ENCODE results near the gene MYBBP1A. TPM values are rescaled to one million over a fixed set of nuclear protein-coding genes. Genes with fewer than 3 reads are reported as not detected.

MYBBP1A gene
- total and polyA plus RNA-seq, 2 of the 13 experiments (the other 11 are each of a cell fraction or from before 2014, with no cell fraction given) = 18.6 to 54.8 TPM

DNA sequence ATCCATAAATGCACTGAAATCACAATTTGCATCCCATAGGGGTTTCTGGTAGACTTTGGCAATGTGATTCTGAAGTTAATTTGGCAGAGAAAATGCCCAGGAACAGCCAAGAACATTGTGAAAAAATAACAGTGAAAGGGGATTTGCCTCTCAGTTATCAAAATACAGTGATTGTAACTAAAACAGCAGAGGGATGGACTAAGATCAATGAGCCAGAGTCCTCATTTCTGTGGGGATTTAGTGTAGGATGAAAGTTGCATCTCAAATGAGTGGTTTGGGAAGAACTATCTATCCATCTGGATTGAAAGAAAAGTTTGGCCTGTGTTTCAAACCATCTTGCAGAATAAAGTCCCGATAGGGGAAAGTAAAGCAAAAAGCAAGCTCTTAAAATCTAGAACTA lies 28.1 kb downstream of the MYBBP1A start:
- Histone ChIP-seq H3K4me3 (replicated peaks in 1 of 3; ENCODE audit: insufficient read depth in 1 of 3, low read depth in 2 of 3, low read length in 3 of 3) (no peak overlapping the region), H3K79me2 (ENCODE audit: insufficient read depth, low read length) (no peaks in the 10 kb centered on the region), H3K9me3 (ENCODE audit: low read length) (no peaks in the 10 kb centered on the region), H3K27ac (ENCODE audit: extremely low read length, insufficient read depth, low read length) (no peak overlapping the region), H4K20me1 (ENCODE audit: insufficient read depth, low read length) (no peaks in the 10 kb centered on the region), H3K9ac (ENCODE audit: insufficient read depth, low read depth, low read length) (no peak overlapping the region), H3K36me3 (replicated peaks in 1 of 2; ENCODE audit: control insufficient read depth in 1 of 2, insufficient read depth in 2 of 2, low read length in 2 of 2) (no peaks in the 10 kb centered on the region), H3K4me1 (ENCODE audit: insufficient read depth, low read length) (no peaks in the 10 kb centered on the region), H3K4me2 (ENCODE audit: low read depth, low read length) (no peak overlapping the region), H3K27me3 (ENCODE audit: control insufficient read depth in 1 of 2, insufficient read depth in 2 of 2, low read length in 2 of 2) (peaks cover 8 to 58% of the 10 kb centered on the region in 2 experiments; a peak in 4 of 5 replicates), H2AFZ (ENCODE audit: low read length) (no peak overlapping the region)
- FAIRE-seq (no peak), DNase-seq (ENCODE audit: low spot score) (no peak), ATAC-seq (no peak)
- WGBS (ENCODE audit: low lambda C conversion rate) = 0% methylated on average over 1 of the region's 1 CpG
- ChIA-PET POLR2A (interaction anchor here (1.3 kb wide), 1 partner anchor 11 kb away, joined by 3 read pairs; no protein-coding TSS in a partner anchor), CTCF (ENCODE audit: low intra/inter-chr PET ratio, low total read pairs) (no interaction called here)
- TF ChIP-seq ZNF556 (CRISPR knock-in tag; IDR thresholded peaks at IDR 0.05; ENCODE audit: borderline replicate concordance) (no peak), MIER2 (CRISPR knock-in tag; IDR thresholded peaks at IDR 0.05) (no peak), FOXK2 (IDR thresholded peaks at IDR 0.05) (no peak), ELF1 (CRISPR knock-in tag; IDR thresholded peaks at IDR 0.05) (no peak), MED8 (CRISPR knock-in tag; IDR thresholded peaks at IDR 0.05; ENCODE audit: insufficient replicate concordance) (no peak)
- TF ChIP-seq, protein P1, sequence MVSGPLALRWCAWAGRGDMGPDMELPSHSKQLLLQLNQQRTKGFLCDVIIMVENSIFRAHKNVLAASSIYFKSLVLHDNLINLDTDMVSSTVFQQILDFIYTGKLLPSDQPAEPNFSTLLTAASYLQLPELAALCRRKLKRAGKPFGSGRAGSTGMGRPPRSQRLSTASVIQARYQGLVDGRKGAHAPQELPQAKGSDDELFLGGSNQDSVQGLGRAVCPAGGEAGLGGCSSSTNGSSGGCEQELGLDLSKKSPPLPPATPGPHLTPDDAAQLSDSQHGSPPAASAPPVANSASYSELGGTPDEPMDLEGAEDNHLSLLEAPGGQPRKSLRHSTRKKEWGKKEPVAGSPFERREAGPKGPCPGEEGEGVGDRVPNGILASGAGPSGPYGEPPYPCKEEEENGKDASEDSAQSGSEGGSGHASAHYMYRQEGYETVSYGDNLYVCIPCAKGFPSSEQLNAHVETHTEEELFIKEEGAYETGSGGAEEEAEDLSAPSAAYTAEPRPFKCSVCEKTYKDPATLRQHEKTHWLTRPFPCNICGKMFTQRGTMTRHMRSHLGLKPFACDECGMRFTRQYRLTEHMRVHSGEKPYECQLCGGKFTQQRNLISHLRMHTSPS (CRISPR knock-in tag; IDR thresholded peaks at IDR 0.05; ENCODE audit: low read depth) = no peak
- TF ChIP-seq, protein P2, sequence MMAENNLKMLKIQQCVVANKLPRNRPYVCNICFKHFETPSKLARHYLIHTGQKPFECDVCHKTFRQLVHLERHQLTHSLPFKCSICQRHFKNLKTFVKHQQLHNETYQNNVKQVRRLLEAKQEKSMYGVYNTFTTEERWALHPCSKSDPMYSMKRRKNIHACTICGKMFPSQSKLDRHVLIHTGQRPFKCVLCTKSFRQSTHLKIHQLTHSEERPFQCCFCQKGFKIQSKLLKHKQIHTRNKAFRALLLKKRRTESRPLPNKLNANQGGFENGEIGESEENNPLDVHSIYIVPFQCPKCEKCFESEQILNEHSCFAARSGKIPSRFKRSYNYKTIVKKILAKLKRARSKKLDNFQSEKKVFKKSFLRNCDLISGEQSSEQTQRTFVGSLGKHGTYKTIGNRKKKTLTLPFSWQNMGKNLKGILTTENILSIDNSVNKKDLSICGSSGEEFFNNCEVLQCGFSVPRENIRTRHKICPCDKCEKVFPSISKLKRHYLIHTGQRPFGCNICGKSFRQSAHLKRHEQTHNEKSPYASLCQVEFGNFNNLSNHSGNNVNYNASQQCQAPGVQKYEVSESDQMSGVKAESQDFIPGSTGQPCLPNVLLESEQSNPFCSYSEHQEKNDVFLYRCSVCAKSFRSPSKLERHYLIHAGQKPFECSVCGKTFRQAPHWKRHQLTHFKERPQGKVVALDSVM (CRISPR knock-in tag; IDR thresholded peaks at IDR 0.05) = no peak
- BruUV-seq (replicated peaks) = no TSS peak
- in situ Hi-C loops (cut with HindIII; ENCODE audit: extremely low pct_ligation_motif_present, low pct_unique_long_range_greater_than_20kb) (no loop called here), intact Hi-C loops (cut with micrococcal nuclease; ENCODE audit: unreplicated experiment) (no loop called here)
